HepG2 (cell line): ENCODE data around the gene BIVM. TPM values are rescaled to one million over a fixed set of nuclear protein-coding genes. Genes with fewer than 3 reads are reported as not detected.

ENCODE experiments used
- ATAC-seq: fragments of 200-7000 bp; cut with Tn5 transposase; 3 replicates; pipeline ENCODE4 v1.9.1; 2020; ENCODE audit warnings: mild to moderate bottlenecking, moderate library complexity
- BruUV-seq: library from RNA; stranded (reverse); fragments of 400-500 nt; replicated peaks from 2 replicates; lab custom pipeline; 2021; lab: Mats Ljungman, UMichigan
- CTCF ChIA-PET: fragments of 300-600 bp; formaldehyde crosslinking; extraction: SDS; loops from one replicate; lab custom pipeline; 2021; ENCODE audit warnings: low total read pairs, inconsistent platforms, low intra/inter-chr PET ratio; lab: Yijun Ruan, JAX
- POLR2A ChIA-PET: fragments of 350-600 bp; sonication (Branson Sonifier 250); formaldehyde crosslinking; loops from one replicate; lab custom pipeline; 2020; ENCODE audit warnings: antibody characterized with exemption, inconsistent platforms; lab: Yijun Ruan, JAX
- DNase-seq: peaks from one replicate; pipeline ENCODE4 v3.0.0-alpha.2; 2015; ENCODE audit warnings: low spot score
- FAIRE-seq: peaks from 3 replicates; lab custom pipeline; 2011; peaks lifted over from hg19 to GRCh38; lab: Jason Lieb, UNC
- H2AFZ ChIP-seq: one replicate; pipeline ENCODE4 v1.6.1; 2011; ENCODE audit warnings: low read length, inconsistent platforms
- H3K27ac ChIP-seq: fragments of 300-600 bp; 3 replicates; pipeline ENCODE4 v1.8.0; 2011; ENCODE audit warnings: mixed run types, mild to moderate bottlenecking, mixed read lengths, low read length, inconsistent platforms; ENCODE audit not compliant: insufficient read depth; ENCODE audit errors: extremely low read length
- H3K27me3 ChIP-seq, 2 experiments: fragments of 200-600 bp in 1 of 2; 2 replicates in 1 of 2; 3 replicates in 1 of 2; pipeline versions ENCODE4 v1.6.0 to v1.8.0; 2011; ENCODE audit warnings: low read length in 2 of 2, mild to moderate bottlenecking in 2 of 2, moderate library complexity in 2 of 2, inconsistent platforms in 1 of 2; ENCODE audit not compliant: insufficient read depth in 2 of 2, control insufficient read depth in 1 of 2
- H3K36me3 ChIP-seq, 2 experiments: fragments of 200-600 bp in 1 of 2; replicated peaks in 1 of 2; 2 replicates in 1 of 2; 3 replicates in 1 of 2; pipeline versions ENCODE4 v1.5.1 to v1.8.0; 2011; ENCODE audit warnings: low read length in 2 of 2, inconsistent platforms in 1 of 2; ENCODE audit not compliant: insufficient read depth in 2 of 2, control insufficient read depth in 1 of 2
- H3K4me1 ChIP-seq: 2 replicates; pipeline ENCODE4 v1.5.1; 2012; ENCODE audit warnings: low read length, inconsistent platforms; ENCODE audit not compliant: insufficient read depth
- H3K4me2 ChIP-seq: 2 replicates; pipeline ENCODE4 v1.6.0; 2011; ENCODE audit warnings: low read depth, low read length, inconsistent platforms
- H3K4me3 ChIP-seq, 3 experiments: fragments of 200-600 bp in 1 of 3; sonication (generic), shearing (Covaris generic) in 1 of 3; replicated peaks in 1 of 3; 2 replicates each; pipeline ENCODE4 v1.5.1; 2011 to 2016; ENCODE audit warnings: low read length in 3 of 3, inconsistent platforms in 2 of 3, low read depth in 2 of 3, mild to moderate bottlenecking in 2 of 3, control low read depth in 1 of 3, mixed read lengths in 1 of 3; ENCODE audit not compliant: insufficient read depth in 1 of 3
- H3K79me2 ChIP-seq: one replicate; pipeline ENCODE4 v1.6.1; 2011; ENCODE audit warnings: low read length, inconsistent platforms; ENCODE audit not compliant: insufficient read depth
- H3K9ac ChIP-seq: 2 replicates; pipeline ENCODE4 v1.6.0; 2011; ENCODE audit warnings: mild to moderate bottlenecking, low read depth, low read length, inconsistent platforms; ENCODE audit not compliant: insufficient read depth
- H3K9me3 ChIP-seq: 2 replicates; pipeline ENCODE4 v1.5.1; 2012; ENCODE audit warnings: mild to moderate bottlenecking, low read length
- H4K20me1 ChIP-seq: 2 replicates; pipeline ENCODE4 v1.6.0; 2011; ENCODE audit warnings: inconsistent platforms, mild to moderate bottlenecking, low read length, moderate library complexity; ENCODE audit not compliant: insufficient read depth
- CEBPB ChIP-seq: IDR thresholded peaks from 2 replicates; pipeline ENCODE4 v1.6.1; 2011; ENCODE audit warnings: low read depth, low read length, improper control_type of control experiment, borderline replicate concordance
- NFRKB ChIP-seq: fragments of 450-650 bp; IDR thresholded peaks from 2 replicates; pipeline ENCODE4 v1.6.1; 2017
- ZFY ChIP-seq: sonication (generic); formaldehyde crosslinking; IDR thresholded peaks from 2 replicates; pipeline ENCODE4 v1.4.0; 2020; ENCODE audit warnings: missing genetic modification reagents
- ZMAT3 ChIP-seq: sonication (generic); formaldehyde crosslinking; conservative IDR thresholded peaks from 2 replicates; pipeline ENCODE4 v1.7.0; 2021; ENCODE audit warnings: missing genetic modification reagents
- ZSCAN21 ChIP-seq: sonication (generic); formaldehyde crosslinking; IDR thresholded peaks from 2 replicates; pipeline ENCODE4 v1.8.0; 2022; ENCODE audit warnings: mild to moderate bottlenecking, missing genetic modification reagents, moderate library complexity, borderline replicate concordance
- WGBS: methylation state at CpG from one replicate; pipeline ENCODE4 v1.1.6; 2017; ENCODE audit warnings: low lambda C conversion rate; 5-methylcytosine and 5-hydroxymethylcytosine counted together
- in situ Hi-C: cut with HindIII; loops from 2 replicates; pipeline ENCODE4 v1.10.0; 2017; ENCODE audit warnings: low pct_unique_long_range_greater_than_20kb; ENCODE audit not compliant: extremely low pct_ligation_motif_present
- intact Hi-C: fragments of 100-400 bp; cut with micrococcal nuclease; formaldehyde crosslinking; loops from one replicate; pipeline ENCODE4 v1.10.0; 2022; ENCODE audit not compliant: unreplicated experiment
- polyA plus RNA-seq, 8 experiments: library from polyadenylated mRNA; depleted of rRNA in 3 of 8; stranded (reverse) in 7 of 8; unstranded in 1 of 8; fragments of >200 nt; fragmentation: Illumina TruSeq in 4 of 8; extraction: Trizol in 4 of 8; gene quantifications; 2 replicates each; pipeline versions ENCODE4 v1.2.1 to v1.2.3, GENCODE V29; 2011 to 2016; ENCODE audit warnings: low read depth in 4 of 8, missing spikeins in 1 of 8, mixed read lengths in 1 of 8; ENCODE audit not compliant: insufficient read depth in 1 of 8
- total RNA-seq, 5 experiments: library from RNA; depleted of rRNA; stranded (reverse); fragments of >200 nt; fragmentation: Illumina TruSeq; extraction: Trizol; gene quantifications; 2 replicates each; pipeline ENCODE4 v1.2.3, GENCODE V29; 2016; ENCODE audit warnings: low read depth in 1 of 5
- TF ChIP-seq, protein P1 (sequence below): sonication (generic); formaldehyde crosslinking; IDR thresholded peaks from 2 replicates; pipeline ENCODE4 v1.4.0; 2020; ENCODE audit warnings: missing genetic modification reagents, borderline replicate concordance
- TF ChIP-seq, protein P2 (sequence below): IDR thresholded peaks from 2 replicates; pipeline ENCODE4 v1.4.0; 2020; ENCODE audit warnings: mild to moderate bottlenecking, missing genetic modification reagents
- TF ChIP-seq, protein P3 (sequence below): sonication (generic); formaldehyde crosslinking; IDR thresholded peaks from 2 replicates; pipeline ENCODE4 v1.5.1; 2020; ENCODE audit warnings: missing genetic modification reagents, mild to moderate bottlenecking, borderline replicate concordance
- TF ChIP-seq, protein P4 (sequence below): sonication (generic); formaldehyde crosslinking; IDR thresholded peaks from 2 replicates; pipeline ENCODE4 v1.5.0; 2020; ENCODE audit warnings: missing genetic modification reagents

BIVM gene
- total and polyA plus RNA-seq, 2 of the 13 experiments (the other 11 are each of a cell fraction or from before 2014, with no cell fraction given) = 10.4 to 15.8 TPM

DNA sequence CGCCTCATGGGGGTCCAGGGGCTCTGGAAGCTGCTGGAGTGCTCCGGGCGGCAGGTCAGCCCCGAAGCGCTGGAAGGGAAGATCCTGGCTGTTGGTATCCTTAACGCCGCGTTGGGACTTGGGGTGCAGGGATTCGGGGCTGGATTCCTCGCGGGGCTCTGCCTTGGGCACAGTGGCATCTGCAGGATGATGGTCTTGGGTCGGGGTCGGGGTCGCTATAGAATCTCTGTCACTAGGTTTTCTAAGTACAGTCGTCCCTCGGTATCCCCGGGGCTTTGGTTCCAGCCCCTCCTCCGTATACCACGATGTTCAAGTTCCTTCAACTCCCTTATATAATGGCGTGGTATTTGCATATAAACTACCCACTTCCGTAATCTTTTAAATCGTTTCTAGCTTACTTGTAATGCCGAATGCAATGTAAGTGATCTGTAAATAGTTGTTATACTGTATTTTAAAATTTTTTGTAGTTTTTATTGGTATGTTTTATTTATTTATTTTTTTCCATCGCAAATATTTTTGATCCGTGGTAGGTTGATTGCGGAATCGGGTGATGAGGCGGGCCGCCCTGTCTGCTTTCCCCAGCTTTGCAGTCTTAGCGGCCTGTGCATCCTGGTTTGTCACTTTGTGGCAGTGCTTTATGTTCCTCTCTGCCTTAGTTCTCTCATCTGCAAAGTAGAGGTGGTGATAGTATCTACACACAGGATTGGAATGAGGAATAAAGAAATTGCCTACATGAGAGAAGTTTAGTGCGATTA lies 47.5 kb downstream of the BIVM start:
- FAIRE-seq (no peak), ATAC-seq (peak; percentile 54), DNase-seq (peak; percentile 21)
- Histone ChIP-seq H3K9me3 (no peaks in the 10 kb centered on the region), H3K4me2 (peak overlapping the region; percentile 91), H3K4me3 (peak overlapping the region; percentile 86 to 94 (median 89)), H3K27ac (peak overlapping the region; percentile 90), H3K4me1 (peaks cover 15% of the 10 kb centered on the region), H3K9ac (peak overlapping the region; percentile 86), H3K79me2 (peaks cover 32% of the 10 kb centered on the region), H2AFZ (peak overlapping the region; percentile 93), H3K36me3 (peaks cover 0 to 4% of the 10 kb centered on the region in 2 experiments; a peak in 1 of 5 replicates), H3K27me3 (no peaks in the 10 kb centered on the region; a peak in 1 of 5 replicates), H4K20me1 (0 out of 2 replicates have a peak, but pooled peaks cover 3% of the 10 kb centered on the region)
- intact Hi-C loops (loop anchor here (1.0 kb wide), 5 partner anchors 16 to 266 kb away; no protein-coding TSS in a partner anchor), in situ Hi-C loops (loop anchor here (5.0 kb wide), 1 partner anchor 249 kb away; the partner anchor contains the start of gene TPP2)
- ChIA-PET CTCF (interaction anchor here (0.9 to 1.8 kb wide), 6 partner anchors 46 to 905 kb away, joined by 4 to 12 read pairs (median 4); no protein-coding TSS in a partner anchor), POLR2A (interaction anchor here (0.9 to 2.1 kb wide), 7 partner anchors 10 to 267 kb away, joined by 3 to 31 read pairs (median 4); partner anchors contain the start of gene TPP2)
- 2% methylated on average over 18 of the region's 31 CpGs for WGBS
- no TSS peak for BruUV-seq
- TF ChIP-seq, protein P1, sequence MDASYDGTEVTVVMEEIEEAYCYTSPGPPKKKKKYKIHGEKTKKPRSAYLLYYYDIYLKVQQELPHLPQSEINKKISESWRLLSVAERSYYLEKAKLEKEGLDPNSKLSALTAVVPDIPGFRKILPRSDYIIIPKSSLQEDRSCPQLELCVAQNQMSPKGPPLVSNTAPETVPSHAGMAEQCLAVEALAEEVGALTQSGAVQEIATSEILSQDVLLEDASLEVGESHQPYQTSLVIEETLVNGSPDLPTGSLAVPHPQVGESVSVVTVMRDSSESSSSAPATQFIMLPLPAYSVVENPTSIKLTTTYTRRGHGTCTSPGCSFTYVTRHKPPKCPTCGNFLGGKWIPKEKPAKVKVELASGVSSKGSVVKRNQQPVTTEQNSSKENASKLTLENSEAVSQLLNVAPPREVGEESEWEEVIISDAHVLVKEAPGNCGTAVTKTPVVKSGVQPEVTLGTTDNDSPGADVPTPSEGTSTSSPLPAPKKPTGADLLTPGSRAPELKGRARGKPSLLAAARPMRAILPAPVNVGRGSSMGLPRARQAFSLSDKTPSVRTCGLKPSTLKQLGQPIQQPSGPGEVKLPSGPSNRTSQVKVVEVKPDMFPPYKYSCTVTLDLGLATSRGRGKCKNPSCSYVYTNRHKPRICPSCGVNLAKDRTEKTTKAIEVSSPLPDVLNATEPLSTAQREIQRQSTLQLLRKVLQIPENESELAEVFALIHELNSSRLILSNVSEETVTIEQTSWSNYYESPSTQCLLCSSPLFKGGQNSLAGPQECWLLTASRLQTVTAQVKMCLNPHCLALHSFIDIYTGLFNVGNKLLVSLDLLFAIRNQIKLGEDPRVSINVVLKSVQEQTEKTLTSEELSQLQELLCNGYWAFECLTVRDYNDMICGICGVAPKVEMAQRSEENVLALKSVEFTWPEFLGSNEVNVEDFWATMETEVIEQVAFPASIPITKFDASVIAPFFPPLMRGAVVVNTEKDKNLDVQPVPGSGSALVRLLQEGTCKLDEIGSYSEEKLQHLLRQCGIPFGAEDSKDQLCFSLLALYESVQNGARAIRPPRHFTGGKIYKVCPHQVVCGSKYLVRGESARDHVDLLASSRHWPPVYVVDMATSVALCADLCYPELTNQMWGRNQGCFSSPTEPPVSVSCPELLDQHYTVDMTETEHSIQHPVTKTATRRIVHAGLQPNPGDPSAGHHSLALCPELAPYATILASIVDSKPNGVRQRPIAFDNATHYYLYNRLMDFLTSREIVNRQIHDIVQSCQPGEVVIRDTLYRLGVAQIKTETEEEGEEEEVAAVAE (CRISPR knock-in tag) = 0 out of 2 replicates have a peak, but pooled peaks have one; percentile 18
- TF ChIP-seq, protein P2, sequence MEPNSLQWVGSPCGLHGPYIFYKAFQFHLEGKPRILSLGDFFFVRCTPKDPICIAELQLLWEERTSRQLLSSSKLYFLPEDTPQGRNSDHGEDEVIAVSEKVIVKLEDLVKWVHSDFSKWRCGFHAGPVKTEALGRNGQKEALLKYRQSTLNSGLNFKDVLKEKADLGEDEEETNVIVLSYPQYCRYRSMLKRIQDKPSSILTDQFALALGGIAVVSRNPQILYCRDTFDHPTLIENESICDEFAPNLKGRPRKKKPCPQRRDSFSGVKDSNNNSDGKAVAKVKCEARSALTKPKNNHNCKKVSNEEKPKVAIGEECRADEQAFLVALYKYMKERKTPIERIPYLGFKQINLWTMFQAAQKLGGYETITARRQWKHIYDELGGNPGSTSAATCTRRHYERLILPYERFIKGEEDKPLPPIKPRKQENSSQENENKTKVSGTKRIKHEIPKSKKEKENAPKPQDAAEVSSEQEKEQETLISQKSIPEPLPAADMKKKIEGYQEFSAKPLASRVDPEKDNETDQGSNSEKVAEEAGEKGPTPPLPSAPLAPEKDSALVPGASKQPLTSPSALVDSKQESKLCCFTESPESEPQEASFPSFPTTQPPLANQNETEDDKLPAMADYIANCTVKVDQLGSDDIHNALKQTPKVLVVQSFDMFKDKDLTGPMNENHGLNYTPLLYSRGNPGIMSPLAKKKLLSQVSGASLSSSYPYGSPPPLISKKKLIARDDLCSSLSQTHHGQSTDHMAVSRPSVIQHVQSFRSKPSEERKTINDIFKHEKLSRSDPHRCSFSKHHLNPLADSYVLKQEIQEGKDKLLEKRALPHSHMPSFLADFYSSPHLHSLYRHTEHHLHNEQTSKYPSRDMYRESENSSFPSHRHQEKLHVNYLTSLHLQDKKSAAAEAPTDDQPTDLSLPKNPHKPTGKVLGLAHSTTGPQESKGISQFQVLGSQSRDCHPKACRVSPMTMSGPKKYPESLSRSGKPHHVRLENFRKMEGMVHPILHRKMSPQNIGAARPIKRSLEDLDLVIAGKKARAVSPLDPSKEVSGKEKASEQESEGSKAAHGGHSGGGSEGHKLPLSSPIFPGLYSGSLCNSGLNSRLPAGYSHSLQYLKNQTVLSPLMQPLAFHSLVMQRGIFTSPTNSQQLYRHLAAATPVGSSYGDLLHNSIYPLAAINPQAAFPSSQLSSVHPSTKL (CRISPR knock-in tag) = no peak
- TF ChIP-seq, protein P3, sequence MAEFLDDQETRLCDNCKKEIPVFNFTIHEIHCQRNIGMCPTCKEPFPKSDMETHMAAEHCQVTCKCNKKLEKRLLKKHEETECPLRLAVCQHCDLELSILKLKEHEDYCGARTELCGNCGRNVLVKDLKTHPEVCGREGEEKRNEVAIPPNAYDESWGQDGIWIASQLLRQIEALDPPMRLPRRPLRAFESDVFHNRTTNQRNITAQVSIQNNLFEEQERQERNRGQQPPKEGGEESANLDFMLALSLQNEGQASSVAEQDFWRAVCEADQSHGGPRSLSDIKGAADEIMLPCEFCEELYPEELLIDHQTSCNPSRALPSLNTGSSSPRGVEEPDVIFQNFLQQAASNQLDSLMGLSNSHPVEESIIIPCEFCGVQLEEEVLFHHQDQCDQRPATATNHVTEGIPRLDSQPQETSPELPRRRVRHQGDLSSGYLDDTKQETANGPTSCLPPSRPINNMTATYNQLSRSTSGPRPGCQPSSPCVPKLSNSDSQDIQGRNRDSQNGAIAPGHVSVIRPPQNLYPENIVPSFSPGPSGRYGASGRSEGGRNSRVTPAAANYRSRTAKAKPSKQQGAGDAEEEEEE (CRISPR knock-in tag) = no peak
- 0 out of 2 replicates have a peak, but pooled peaks have one; percentile 61 for TF ChIP-seq CEBPB
- peak; percentile 56; the same call in 1 of the 2 replicates for TF ChIP-seq ZFY (CRISPR knock-in tag)
- no peak for TF ChIP-seq NFRKB
- 0 out of 2 replicates have a peak, but pooled peaks have one; percentile 20 for TF ChIP-seq ZMAT3 (CRISPR knock-in tag)
- no peak for TF ChIP-seq ZSCAN21 (CRISPR knock-in tag)
- TF ChIP-seq, protein P4, sequence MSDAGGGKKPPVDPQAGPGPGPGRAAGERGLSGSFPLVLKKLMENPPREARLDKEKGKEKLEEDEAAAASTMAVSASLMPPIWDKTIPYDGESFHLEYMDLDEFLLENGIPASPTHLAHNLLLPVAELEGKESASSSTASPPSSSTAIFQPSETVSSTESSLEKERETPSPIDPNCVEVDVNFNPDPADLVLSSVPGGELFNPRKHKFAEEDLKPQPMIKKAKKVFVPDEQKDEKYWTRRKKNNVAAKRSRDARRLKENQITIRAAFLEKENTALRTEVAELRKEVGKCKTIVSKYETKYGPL = peak; percentile 57; the same call in 1 of the 2 replicates
